H9 (cell line): ENCODE results near the gene ARHGEF38. TPM values are rescaled to one million over a fixed set of nuclear protein-coding genes. Genes with fewer than 3 reads are reported as not detected.

ENCODE experiments used
- DNase-seq: peaks from one replicate; pipeline ENCODE4 v3.0.0-alpha.2; 2017
- H2AFZ ChIP-seq: one replicate; pipeline ENCODE4 v1.6.1; 2013; ENCODE audit warnings: mild to moderate bottlenecking, low read length, control low read depth, moderate library complexity
- H2AK5ac ChIP-seq: 2 replicates; pipeline ENCODE4 v1.6.1; 2013; ENCODE audit warnings: low read length, control low read depth, mixed read lengths; ENCODE audit not compliant: insufficient read length
- H2BK120ac ChIP-seq: one replicate; pipeline ENCODE4 v1.6.1; 2013; ENCODE audit warnings: low read depth, mild to moderate bottlenecking, low read length, control low read depth, inconsistent platforms; ENCODE audit not compliant: poor library complexity, severe bottlenecking
- H2BK12ac ChIP-seq: 2 replicates; pipeline ENCODE4 v1.6.1; 2013; ENCODE audit warnings: low read length, control low read depth, mixed read lengths, low read depth; ENCODE audit not compliant: insufficient read length
- H2BK15ac ChIP-seq: 2 replicates; pipeline ENCODE4 v1.6.1; 2013; ENCODE audit warnings: low read depth, low read length, control low read depth
- H2BK20ac ChIP-seq: one replicate; pipeline ENCODE4 v1.6.1; 2013; ENCODE audit warnings: low read depth, mild to moderate bottlenecking, low read length, control low read depth, inconsistent platforms; ENCODE audit not compliant: poor library complexity, severe bottlenecking
- H2BK5ac ChIP-seq: 2 replicates; pipeline ENCODE4 v1.6.1; 2013; ENCODE audit warnings: low read length, control low read depth, mixed read lengths; ENCODE audit not compliant: insufficient read length
- H3K14ac ChIP-seq: 2 replicates; pipeline ENCODE4 v1.6.1; 2013; ENCODE audit warnings: low read length, control low read depth; ENCODE audit not compliant: insufficient read depth
- H3K18ac ChIP-seq: 2 replicates; pipeline ENCODE4 v1.6.1; 2013; ENCODE audit warnings: low read depth, mild to moderate bottlenecking, mixed read lengths, low read length, control low read depth; ENCODE audit not compliant: insufficient read length
- H3K23ac ChIP-seq: 2 replicates; pipeline ENCODE4 v1.6.1; 2013; ENCODE audit warnings: low read length, control low read depth, mixed read lengths, low read depth; ENCODE audit not compliant: insufficient read length
- H3K23me2 ChIP-seq: 2 replicates; pipeline ENCODE4 v1.6.1; 2013; ENCODE audit warnings: low read depth, mild to moderate bottlenecking, mixed read lengths, low read length, control low read depth; ENCODE audit not compliant: insufficient read length, poor library complexity, severe bottlenecking
- H3K27ac ChIP-seq: 2 replicates; pipeline ENCODE4 v1.5.1; 2013; ENCODE audit warnings: low read length, control low read depth, mixed read lengths, low read depth; ENCODE audit not compliant: insufficient read length
- H3K27me3 ChIP-seq: 2 replicates; pipeline ENCODE4 v1.6.1; 2013; ENCODE audit warnings: low read length, control low read depth, inconsistent platforms; ENCODE audit not compliant: insufficient read depth
- H3K4ac ChIP-seq: 2 replicates; pipeline ENCODE4 v1.6.1; 2013; ENCODE audit warnings: low read depth, mild to moderate bottlenecking, control low read depth, inconsistent platforms, low read length, moderate library complexity
- H3K4me1 ChIP-seq: 2 replicates; pipeline ENCODE4 v1.6.1; 2013; ENCODE audit warnings: low read length, control low read depth, inconsistent platforms; ENCODE audit not compliant: insufficient read depth
- H3K4me2 ChIP-seq: 2 replicates; pipeline ENCODE4 v1.6.1; 2013; ENCODE audit warnings: low read length, control low read depth, mixed read lengths; ENCODE audit not compliant: insufficient read length, insufficient read depth
- H3K56ac ChIP-seq: 2 replicates; pipeline ENCODE4 v1.6.1; 2013; ENCODE audit warnings: low read depth, mild to moderate bottlenecking, mixed read lengths, low read length, control low read depth; ENCODE audit not compliant: insufficient read length
- H3K79me1 ChIP-seq: 2 replicates; pipeline ENCODE4 v1.6.1; 2013; ENCODE audit warnings: low read depth, mild to moderate bottlenecking, moderate library complexity, low read length, control low read depth, inconsistent platforms; ENCODE audit not compliant: insufficient read depth, poor library complexity, severe bottlenecking
- H3K79me2 ChIP-seq: 2 replicates; pipeline ENCODE4 v1.6.1; 2013; ENCODE audit warnings: low read length, control low read depth, inconsistent platforms; ENCODE audit not compliant: insufficient read depth
- H3K9ac ChIP-seq: 2 replicates; pipeline ENCODE4 v1.6.1; 2013; ENCODE audit warnings: low read length, control low read depth, mixed read lengths; ENCODE audit not compliant: insufficient read length; ENCODE audit errors: extremely low read depth
- H3K9me3 ChIP-seq: one replicate; pipeline ENCODE4 v1.6.1; 2013; ENCODE audit warnings: low read depth, low read length, inconsistent platforms; ENCODE audit not compliant: control insufficient read depth
- H3T11ph ChIP-seq: one replicate; pipeline ENCODE4 v1.6.1; 2013; ENCODE audit warnings: mild to moderate bottlenecking, low read length, control low read depth, inconsistent platforms
- H4K20me1 ChIP-seq: one replicate; pipeline ENCODE4 v1.6.1; 2013; ENCODE audit not compliant: control insufficient read depth, insufficient read length, insufficient read depth
- H4K5ac ChIP-seq: 2 replicates; pipeline ENCODE4 v1.6.1; 2013; ENCODE audit warnings: low read depth, mild to moderate bottlenecking, mixed read lengths, low read length, control low read depth; ENCODE audit not compliant: insufficient read length
- H4K8ac ChIP-seq: replicated peaks from 2 replicates; pipeline ENCODE4 v1.6.1; 2013; ENCODE audit warnings: low read length, control low read depth, mixed read lengths, low read depth; ENCODE audit not compliant: insufficient read length
- H4K91ac ChIP-seq: 2 replicates; pipeline ENCODE4 v1.6.1; 2013; ENCODE audit warnings: low read depth, mild to moderate bottlenecking, moderate library complexity, mixed read lengths, low read length, control low read depth; ENCODE audit not compliant: insufficient read length
- H3K27ac Mint-ChIP-seq, 3 experiments: 2 replicates in 2 of 3; 3 replicates in 1 of 3; pipeline ENCODE4 v1.8.0; 2020 to 2021; ENCODE audit warnings: mixed read lengths in 3 of 3, mild to moderate bottlenecking in 1 of 3, moderate library complexity in 1 of 3
- H3K27me3 Mint-ChIP-seq: 2 replicates; pipeline ENCODE4 v1.8.0; 2021; ENCODE audit warnings: low read depth, mild to moderate bottlenecking, moderate library complexity, mixed read lengths
- H3K36me3 Mint-ChIP-seq, 3 experiments: 2 replicates in 2 of 3; 3 replicates in 1 of 3; pipeline ENCODE4 v1.8.0; 2020 to 2021; ENCODE audit warnings: low read depth in 3 of 3, mixed read lengths in 3 of 3; ENCODE audit not compliant: insufficient read depth in 1 of 3
- H3K4me1 Mint-ChIP-seq, 2 experiments: 2 replicates each; pipeline ENCODE4 v1.8.0; 2020; ENCODE audit warnings: mixed read lengths in 2 of 2
- H3K4me3 Mint-ChIP-seq, 2 experiments: 2 replicates in 1 of 2; 3 replicates in 1 of 2; pipeline ENCODE4 v1.8.0; 2020 to 2021; ENCODE audit warnings: mild to moderate bottlenecking in 2 of 2, mixed read lengths in 2 of 2, moderate library complexity in 1 of 2
- H3K9me3 Mint-ChIP-seq, 2 experiments: 2 replicates in 1 of 2; 3 replicates in 1 of 2; pipeline ENCODE4 v1.8.0; 2020; ENCODE audit warnings: mild to moderate bottlenecking in 2 of 2, mixed read lengths in 2 of 2, moderate library complexity in 1 of 2
- CTCF ChIP-seq: fragments of 200-600 bp; sonication (generic); conservative IDR thresholded peaks from 3 replicates; pipeline ENCODE4 v1.8.0; 2021; ENCODE audit warnings: antibody characterized with exemption, mild to moderate bottlenecking
- WGBS: extraction: QIAGEN DNeasy Blood & Tissue Kit; methylation state at CpG from one replicate; pipeline ENCODE4 v1.1.7; 2013; ENCODE audit warnings: missing lambda C conversion rate, low lambda C conversion rate, mixed read lengths; ENCODE audit not compliant: insufficient read length; ENCODE audit errors: extremely low coverage; 5-methylcytosine and 5-hydroxymethylcytosine counted together
- total RNA-seq: library from RNA; stranded (reverse); gene quantifications from 2 replicates; pipeline ENCODE4 v1.2.1, GENCODE V29; 2021

ARHGEF38 gene
- total RNA-seq, 1 experiment from 2014 or later, result not detected

- no peaks in the 10 kb centered on the region for H4K20me1 ChIP-seq
- Mint-ChIP-seq H3K9me3 (no peaks in the 10 kb centered on the region; a peak in 1 of 5 replicates), H3K27ac (no peak overlapping the region), H3K36me3 (peaks cover 0 to under 1% (median 0%) of the 10 kb centered on the region in 3 experiments; a peak in 2 of 7 replicates), H3K4me3 (no peak overlapping the region; a peak in 1 of 5 replicates), H3K4me1 (peaks cover 10% of the 10 kb centered on the region in 2 experiments), H3K27me3 (no peaks in the 10 kb centered on the region)
- H3K23ac ChIP-seq, result no peak overlapping the region
- no peak for DNase-seq
- no peak overlapping the region for H4K91ac ChIP-seq
- H3T11ph ChIP-seq, result no peak overlapping the region
- no peak overlapping the region for H3K9ac ChIP-seq
- H2BK5ac ChIP-seq, result no peak overlapping the region
- peaks cover 7% of the 10 kb centered on the region for H3K23me2 ChIP-seq
- TF ChIP-seq CTCF, result no peak
- H3K27me3 ChIP-seq, result no peaks in the 10 kb centered on the region
- no peak overlapping the region for H2AFZ ChIP-seq
- no peak overlapping the region for H3K14ac ChIP-seq
- no peak overlapping the region for H3K18ac ChIP-seq
- H2BK20ac ChIP-seq, result no peak overlapping the region
- no peaks in the 10 kb centered on the region; the same call in 1 of the 2 replicates for H3K79me2 ChIP-seq
- H3K9me3 ChIP-seq, result no peaks in the 10 kb centered on the region
- H3K56ac ChIP-seq, result no peak overlapping the region
- no peak overlapping the region for H2BK12ac ChIP-seq
- no CpG with 5 or more reads among the region's 6 CpGs for WGBS
- H3K4me2 ChIP-seq, result no peak overlapping the region
- H2BK120ac ChIP-seq, result no peak overlapping the region
- H3K4ac ChIP-seq, result no peak overlapping the region
- no peak overlapping the region for H2AK5ac ChIP-seq
- H3K4me1 ChIP-seq, result no peaks in the 10 kb centered on the region
- H2BK15ac ChIP-seq, result no peak overlapping the region
- no peaks in the 10 kb centered on the region for H3K79me1 ChIP-seq
- no peak overlapping the region for H3K27ac ChIP-seq
- no peak overlapping the region for H4K5ac ChIP-seq
- H4K8ac ChIP-seq, result no peak overlapping the region
These were observed 158.3 kb downstream of the ARHGEF38 start for GRCh38 chr4:105710678-105711077.
